Stimulated activated CD4-positive, alpha-beta T cell treated with anti-CD3 and anti-CD28 coated beads, Interleukin-4, amount 100 ng/mL, for 1 hour (primary cell): ENCODE data around the gene COQ8B.

Source experiments
- DNase-seq: peaks from one replicate; pipeline ENCODE4 v3.0.0-alpha.2; 2020

The COQ8B gene

GRCh38 chr19:40717325-40717879 lies 716 bp upstream of the COQ8B start:
- no peak for DNase-seq

GRCh38 chr19:40716031-40716481 lies 630 bp downstream of the COQ8B start:
- DNase-seq, result peak; percentile 65

GRCh38 chr19:40714441-40715299 lies 2.0 kb downstream of the COQ8B start:
- peak; percentile 93 for DNase-seq

GRCh38 chr19:40713939-40714338 lies 2.7 kb downstream of the COQ8B start:
- no peak for DNase-seq

GRCh38 chr19:40709817-40710216 lies 6.9 kb downstream of the COQ8B start:
- DNase-seq, result no peak

- DNase-seq, result no peak
Measured at GRCh38 chr19:40707615-40708014, 9.1 kb downstream of the COQ8B start.

- DNase-seq, result no peak
Measured at GRCh38 chr19:40705950-40706619, 10.6 kb downstream of the COQ8B start.

GRCh38 chr19:40705362-40705651 lies 11.4 kb downstream of the COQ8B start:
- DNase-seq, result no peak

- DNase-seq, result no peak
Measured at GRCh38 chr19:40704491-40705361, 12.0 kb downstream of the COQ8B start.

GRCh38 chr19:40703029-40703755 lies 13.5 kb downstream of the COQ8B start:
- no peak for DNase-seq

- DNase-seq, result no peak
Measured at GRCh38 chr19:40702337-40703012, 14.2 kb downstream of the COQ8B start.

- no peak for DNase-seq
Measured at GRCh38 chr19:40701758-40702157, 14.9 kb downstream of the COQ8B start.

GRCh38 chr19:40700083-40700482 lies 16.6 kb downstream of the COQ8B start:
- DNase-seq, result no peak

- DNase-seq, result no peak
Measured at GRCh38 chr19:40697007-40697406, 19.7 kb downstream of the COQ8B start.

- DNase-seq, result no peak
Measured at GRCh38 chr19:40695881-40696280, 20.8 kb downstream of the COQ8B start.

GRCh38 chr19:40693896-40694295 lies 22.8 kb downstream of the COQ8B start:
- DNase-seq, result no peak

GRCh38 chr19:40693150-40693788 lies 23.4 kb downstream of the COQ8B start:
- no peak for DNase-seq

- no peak for DNase-seq
Measured at GRCh38 chr19:40692212-40692551, 24.5 kb downstream of the COQ8B start.

- DNase-seq, result peak; percentile 6
Measured at GRCh38 chr19:40691421-40692211, 25.1 kb downstream of the COQ8B start.

- peak; percentile 90 for DNase-seq
Measured at GRCh38 chr19:40690693-40691420, 25.8 kb downstream of the COQ8B start.
